ENCODE data around the gene LGALS1. TPM values are rescaled to one million over a fixed set of nuclear protein-coding genes. Genes with fewer than 3 reads are reported as not detected.
A peak's percentile ranks its signal among the peaks of the same experiment; 100 is the strongest.

The LGALS1 gene
- polyA plus RNA-seq, 1 of the 3 experiments (the other 2 are of a cell fraction), result 12,045 TPM

DNA sequence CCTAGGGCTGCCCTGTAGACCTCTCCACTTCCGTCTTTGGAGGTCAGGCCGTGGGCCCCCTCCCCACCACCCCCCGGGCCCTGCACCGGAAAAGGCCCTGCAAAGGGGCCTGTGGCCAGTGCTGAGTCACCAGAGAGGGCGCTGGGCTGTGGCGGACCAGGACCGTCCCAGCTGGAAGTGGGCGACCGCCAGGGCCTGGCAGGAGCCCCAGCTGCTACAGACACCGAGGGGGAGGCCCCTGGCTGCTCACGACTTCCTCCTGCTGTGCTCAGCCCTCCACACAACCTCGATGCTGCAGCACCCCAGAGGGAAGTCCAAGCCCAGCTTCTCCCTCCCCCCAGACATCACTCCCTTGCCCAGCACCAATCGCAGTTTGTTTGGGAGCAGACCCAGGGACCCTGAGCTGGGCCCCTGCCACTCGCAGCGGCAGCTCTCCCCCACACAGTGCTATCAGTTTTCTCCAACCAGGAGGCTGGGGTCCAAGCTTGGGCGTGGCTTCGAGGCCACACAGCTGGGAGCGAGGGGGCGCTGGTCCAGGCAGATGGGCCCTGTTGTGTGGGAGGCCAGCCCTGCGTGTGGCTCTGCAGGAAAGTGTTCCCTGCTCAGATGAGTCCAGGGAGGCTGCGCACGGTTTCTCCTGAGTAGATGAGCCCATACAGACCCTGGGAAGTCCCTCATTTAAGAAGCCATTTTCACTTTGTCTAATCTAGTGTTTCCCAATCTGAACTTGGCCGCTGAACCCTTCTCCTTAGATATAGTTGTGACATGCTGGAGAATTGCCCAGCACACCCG lies 41.6 kb upstream of the LGALS1 start (continued):
- TF ChIP-seq, protein P1, sequence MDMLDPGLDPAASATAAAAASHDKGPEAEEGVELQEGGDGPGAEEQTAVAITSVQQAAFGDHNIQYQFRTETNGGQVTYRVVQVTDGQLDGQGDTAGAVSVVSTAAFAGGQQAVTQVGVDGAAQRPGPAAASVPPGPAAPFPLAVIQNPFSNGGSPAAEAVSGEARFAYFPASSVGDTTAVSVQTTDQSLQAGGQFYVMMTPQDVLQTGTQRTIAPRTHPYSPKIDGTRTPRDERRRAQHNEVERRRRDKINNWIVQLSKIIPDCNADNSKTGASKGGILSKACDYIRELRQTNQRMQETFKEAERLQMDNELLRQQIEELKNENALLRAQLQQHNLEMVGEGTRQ (IDR thresholded peaks at IDR 0.05; ENCODE audit: borderline replicate concordance, low read depth, low read length), result no peak
- peak in 1 of 2 experiments; percentile 25; a peak in 1 of 4 replicates for TF ChIP-seq EP300 (IDR thresholded peaks at IDR 0.05; ENCODE audit: borderline replicate concordance in 1 of 2, low read depth in 1 of 2, low read length in 1 of 2)
- no peak for TF ChIP-seq YY1 (IDR thresholded peaks at IDR 0.05; ENCODE audit: low read depth)
- TF ChIP-seq, protein P2, sequence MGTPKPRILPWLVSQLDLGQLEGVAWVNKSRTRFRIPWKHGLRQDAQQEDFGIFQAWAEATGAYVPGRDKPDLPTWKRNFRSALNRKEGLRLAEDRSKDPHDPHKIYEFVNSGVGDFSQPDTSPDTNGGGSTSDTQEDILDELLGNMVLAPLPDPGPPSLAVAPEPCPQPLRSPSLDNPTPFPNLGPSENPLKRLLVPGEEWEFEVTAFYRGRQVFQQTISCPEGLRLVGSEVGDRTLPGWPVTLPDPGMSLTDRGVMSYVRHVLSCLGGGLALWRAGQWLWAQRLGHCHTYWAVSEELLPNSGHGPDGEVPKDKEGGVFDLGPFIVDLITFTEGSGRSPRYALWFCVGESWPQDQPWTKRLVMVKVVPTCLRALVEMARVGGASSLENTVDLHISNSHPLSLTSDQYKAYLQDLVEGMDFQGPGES (IDR thresholded peaks at IDR 0.05; ENCODE audit: low read depth, low read length), result no peak
- TF ChIP-seq, protein P3, sequence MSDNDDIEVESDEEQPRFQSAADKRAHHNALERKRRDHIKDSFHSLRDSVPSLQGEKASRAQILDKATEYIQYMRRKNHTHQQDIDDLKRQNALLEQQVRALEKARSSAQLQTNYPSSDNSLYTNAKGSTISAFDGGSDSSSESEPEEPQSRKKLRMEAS (IDR thresholded peaks at IDR 0.05; ENCODE audit: low read depth), result no peak
- TF ChIP-seq RAD21 (IDR thresholded peaks at IDR 0.05; ENCODE audit: low read length), result no peak; the same call in 1 of the 2 replicates
- TF ChIP-seq FOSL2 (IDR thresholded peaks at IDR 0.05; ENCODE audit: borderline replicate concordance, low read depth), result peak; percentile 45; the same call in 1 of the 2 replicates
- TF ChIP-seq TEAD4 (IDR thresholded peaks at IDR 0.05; ENCODE audit: borderline replicate concordance, insufficient read depth), result no peak
- TF ChIP-seq SMC3 (IDR thresholded peaks at IDR 0.05; ENCODE audit: low read depth, low read length), result no peak; the same call in 1 of the 2 replicates
- peak; percentile 21 for TF ChIP-seq CHD2 (IDR thresholded peaks at IDR 0.05; ENCODE audit: low read length, partially characterized antibody)
- TF ChIP-seq, protein P4, sequence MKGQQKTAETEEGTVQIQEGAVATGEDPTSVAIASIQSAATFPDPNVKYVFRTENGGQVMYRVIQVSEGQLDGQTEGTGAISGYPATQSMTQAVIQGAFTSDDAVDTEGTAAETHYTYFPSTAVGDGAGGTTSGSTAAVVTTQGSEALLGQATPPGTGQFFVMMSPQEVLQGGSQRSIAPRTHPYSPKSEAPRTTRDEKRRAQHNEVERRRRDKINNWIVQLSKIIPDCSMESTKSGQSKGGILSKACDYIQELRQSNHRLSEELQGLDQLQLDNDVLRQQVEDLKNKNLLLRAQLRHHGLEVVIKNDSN (IDR thresholded peaks at IDR 0.05; ENCODE audit: borderline replicate concordance, low read depth), result no peak
- TF ChIP-seq MEF2A (IDR thresholded peaks at IDR 0.05; ENCODE audit: borderline replicate concordance, low read depth), result no peak
- TF ChIP-seq, protein P5, sequence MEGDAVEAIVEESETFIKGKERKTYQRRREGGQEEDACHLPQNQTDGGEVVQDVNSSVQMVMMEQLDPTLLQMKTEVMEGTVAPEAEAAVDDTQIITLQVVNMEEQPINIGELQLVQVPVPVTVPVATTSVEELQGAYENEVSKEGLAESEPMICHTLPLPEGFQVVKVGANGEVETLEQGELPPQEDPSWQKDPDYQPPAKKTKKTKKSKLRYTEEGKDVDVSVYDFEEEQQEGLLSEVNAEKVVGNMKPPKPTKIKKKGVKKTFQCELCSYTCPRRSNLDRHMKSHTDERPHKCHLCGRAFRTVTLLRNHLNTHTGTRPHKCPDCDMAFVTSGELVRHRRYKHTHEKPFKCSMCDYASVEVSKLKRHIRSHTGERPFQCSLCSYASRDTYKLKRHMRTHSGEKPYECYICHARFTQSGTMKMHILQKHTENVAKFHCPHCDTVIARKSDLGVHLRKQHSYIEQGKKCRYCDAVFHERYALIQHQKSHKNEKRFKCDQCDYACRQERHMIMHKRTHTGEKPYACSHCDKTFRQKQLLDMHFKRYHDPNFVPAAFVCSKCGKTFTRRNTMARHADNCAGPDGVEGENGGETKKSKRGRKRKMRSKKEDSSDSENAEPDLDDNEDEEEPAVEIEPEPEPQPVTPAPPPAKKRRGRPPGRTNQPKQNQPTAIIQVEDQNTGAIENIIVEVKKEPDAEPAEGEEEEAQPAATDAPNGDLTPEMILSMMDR (IDR thresholded peaks at IDR 0.05), result peak; percentile 41
- TF ChIP-seq NFIC (IDR thresholded peaks at IDR 0.05; ENCODE audit: borderline replicate concordance), result 0 out of 2 replicates have a peak, but pooled peaks have one; percentile 33
- peak; percentile 50; the same call in 1 of the 2 replicates for TF ChIP-seq TCF12 (IDR thresholded peaks at IDR 0.05)
- no peak; the same call in 1 of the 2 replicates for TF ChIP-seq TAF1 (IDR thresholded peaks at IDR 0.05; ENCODE audit: borderline replicate concordance, low read depth, low read length)
- TF ChIP-seq RFX5 (IDR thresholded peaks at IDR 0.05; ENCODE audit: low read length), result no peak
- TF ChIP-seq, protein P6, sequence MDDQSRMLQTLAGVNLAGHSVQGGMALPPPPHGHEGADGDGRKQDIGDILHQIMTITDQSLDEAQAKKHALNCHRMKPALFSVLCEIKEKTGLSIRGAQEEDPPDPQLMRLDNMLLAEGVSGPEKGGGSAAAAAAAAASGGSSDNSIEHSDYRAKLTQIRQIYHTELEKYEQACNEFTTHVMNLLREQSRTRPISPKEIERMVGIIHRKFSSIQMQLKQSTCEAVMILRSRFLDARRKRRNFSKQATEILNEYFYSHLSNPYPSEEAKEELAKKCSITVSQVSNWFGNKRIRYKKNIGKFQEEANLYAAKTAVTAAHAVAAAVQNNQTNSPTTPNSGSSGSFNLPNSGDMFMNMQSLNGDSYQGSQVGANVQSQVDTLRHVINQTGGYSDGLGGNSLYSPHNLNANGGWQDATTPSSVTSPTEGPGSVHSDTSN (IDR thresholded peaks at IDR 0.05), result no peak; the same call in 1 of the 2 replicates
- 0 out of 2 replicates have a peak, but pooled peaks have one; percentile 25 for TF ChIP-seq ELF1 (IDR thresholded peaks at IDR 0.05)
- TF ChIP-seq FOXM1 (IDR thresholded peaks at IDR 0.05; ENCODE audit: low read depth), result no peak
- TF ChIP-seq POLR2AphosphoS5 (IDR thresholded peaks at IDR 0.05; ENCODE audit: low read depth, low read length), result no peak; the same call in 1 of the 2 replicates
- TF ChIP-seq RXRA (IDR thresholded peaks at IDR 0.05; ENCODE audit: borderline replicate concordance, low read depth), result no peak
- no peak for TF ChIP-seq EZH2phosphoT487 (IDR thresholded peaks at IDR 0.05; ENCODE audit: borderline replicate concordance, low read depth)
